ENCODE measurements around the gene LRP10.

- TF ChIP-seq CTCF (IDR thresholded peaks at IDR 0.05) (no peak), POLR2A (IDR thresholded peaks at IDR 0.05) (no peak), POLR2AphosphoS5 (IDR thresholded peaks at IDR 0.05) (no peak)
Observed at GRCh38 chr14:22882529-22883172, 11.1 kb downstream of the LRP10 start.
